Stimulated activated naive CD8-positive, alpha-beta T cell treated with anti-CD3 and anti-CD28 coated beads, Interleukin-15, Interleukin-2, amounts not matched to agents 100 ng/mL and 50 ng/mL, for 24 hours (primary cell): ENCODE data around the gene GRID1.

Source experiments
- H3K27ac Mint-ChIP-seq: one replicate; pipeline ENCODE4 v1.8.0; 2021; ENCODE audit warnings: mild to moderate bottlenecking, mixed read lengths
- H3K27me3 Mint-ChIP-seq: one replicate; pipeline ENCODE4 v1.8.0; 2021; ENCODE audit warnings: mixed read lengths
- H3K36me3 Mint-ChIP-seq: one replicate; pipeline ENCODE4 v1.8.0; 2021; ENCODE audit warnings: low read depth, mixed read lengths
- H3K4me1 Mint-ChIP-seq: one replicate; pipeline ENCODE4 v1.8.0; 2021; ENCODE audit warnings: low read depth, mixed read lengths
- H3K4me3 Mint-ChIP-seq: one replicate; pipeline ENCODE4 v1.8.0; 2021; ENCODE audit warnings: mild to moderate bottlenecking, mixed read lengths
- H3K9me3 Mint-ChIP-seq: one replicate; pipeline ENCODE4 v1.8.0; 2021; ENCODE audit warnings: mixed read lengths

GRID1 gene

DNA sequence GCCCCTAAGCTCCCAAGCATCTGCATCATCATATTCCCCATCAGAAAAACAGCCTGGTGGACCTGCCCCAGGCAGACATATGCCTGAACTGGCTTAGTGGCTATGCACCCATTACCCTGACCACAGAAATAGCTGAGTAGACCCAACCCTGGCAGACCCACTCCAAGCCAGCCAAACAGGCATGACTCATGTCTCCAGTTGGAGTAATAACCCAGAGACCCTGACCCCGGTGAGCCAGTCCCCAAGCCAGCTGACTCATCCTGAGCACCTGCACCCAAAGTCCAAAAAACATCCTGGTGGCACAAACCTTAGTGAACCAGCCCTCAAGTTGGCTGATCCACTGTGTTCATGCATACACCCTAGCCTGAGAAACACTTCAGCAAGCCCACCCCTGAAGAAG lies 555.9 kb downstream of the GRID1 start:
- Mint-ChIP-seq H3K27ac (no peak overlapping the region), H3K27me3 (no peaks in the 10 kb centered on the region), H3K4me3 (no peak overlapping the region), H3K36me3 (no peaks in the 10 kb centered on the region), H3K4me1 (no peaks in the 10 kb centered on the region), H3K9me3 (peaks cover 26% of the 10 kb centered on the region)

DNA sequence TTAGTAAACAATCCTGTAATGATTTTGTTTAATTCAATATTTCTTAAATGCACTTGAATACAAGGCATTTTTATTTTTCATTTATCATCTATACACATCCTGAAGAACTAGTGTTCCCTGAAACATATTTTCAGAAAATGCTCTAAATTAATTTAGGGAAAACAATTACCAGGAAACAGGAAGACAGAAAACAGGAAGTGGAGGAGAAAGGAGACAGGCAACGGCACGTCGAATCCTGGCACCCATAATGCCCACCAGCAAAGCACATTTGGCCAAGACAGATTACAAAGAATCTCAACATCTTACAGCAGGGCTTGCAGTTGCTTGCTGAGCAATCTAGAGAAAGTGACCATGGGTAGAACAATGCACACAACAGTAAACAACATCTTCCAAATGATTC lies 571.1 kb downstream of the GRID1 start:
- Mint-ChIP-seq H3K4me3 (no peak overlapping the region), H3K27ac (no peak overlapping the region), H3K9me3 (no peaks in the 10 kb centered on the region), H3K4me1 (no peaks in the 10 kb centered on the region), H3K27me3 (peaks cover 13% of the 10 kb centered on the region), H3K36me3 (no peaks in the 10 kb centered on the region)

DNA sequence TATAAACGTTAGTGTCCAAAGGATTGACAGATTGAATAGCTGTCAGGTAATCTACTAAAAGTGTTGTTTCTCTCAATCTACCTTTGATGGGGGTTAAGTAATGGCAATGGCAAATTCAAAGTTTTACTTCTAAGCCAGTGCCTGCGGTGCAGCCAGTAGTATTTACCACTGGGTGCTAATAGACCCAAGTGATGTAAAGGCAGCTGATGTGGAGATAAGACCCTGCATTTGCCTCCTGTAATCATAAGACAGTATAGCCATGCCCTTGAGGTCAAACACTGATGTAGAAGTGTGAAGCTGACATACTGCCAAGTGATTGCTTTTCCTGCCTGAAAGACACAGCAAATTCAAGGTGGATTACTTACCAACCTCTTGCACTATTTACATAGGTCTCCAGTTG lies 572.0 kb downstream of the GRID1 start:
- Mint-ChIP-seq H3K9me3 (no peaks in the 10 kb centered on the region), H3K27me3 (peaks cover 13% of the 10 kb centered on the region), H3K4me1 (no peaks in the 10 kb centered on the region), H3K4me3 (no peak overlapping the region), H3K27ac (no peak overlapping the region), H3K36me3 (no peaks in the 10 kb centered on the region)

GRCh38 chr10:85792533-85792858 lies 574.1 kb downstream of the GRID1 start:
- Mint-ChIP-seq H3K36me3 (no peaks in the 10 kb centered on the region), H3K27me3 (peaks cover 7% of the 10 kb centered on the region), H3K4me1 (no peaks in the 10 kb centered on the region), H3K9me3 (no peaks in the 10 kb centered on the region), H3K27ac (no peak overlapping the region), H3K4me3 (no peak overlapping the region)

GRCh38 chr10:85791818-85792532 lies 574.6 kb downstream of the GRID1 start:
- Mint-ChIP-seq H3K4me1 (no peaks in the 10 kb centered on the region), H3K27ac (no peak overlapping the region), H3K9me3 (no peaks in the 10 kb centered on the region), H3K36me3 (no peaks in the 10 kb centered on the region), H3K4me3 (no peak overlapping the region), H3K27me3 (peaks cover 7% of the 10 kb centered on the region)

DNA sequence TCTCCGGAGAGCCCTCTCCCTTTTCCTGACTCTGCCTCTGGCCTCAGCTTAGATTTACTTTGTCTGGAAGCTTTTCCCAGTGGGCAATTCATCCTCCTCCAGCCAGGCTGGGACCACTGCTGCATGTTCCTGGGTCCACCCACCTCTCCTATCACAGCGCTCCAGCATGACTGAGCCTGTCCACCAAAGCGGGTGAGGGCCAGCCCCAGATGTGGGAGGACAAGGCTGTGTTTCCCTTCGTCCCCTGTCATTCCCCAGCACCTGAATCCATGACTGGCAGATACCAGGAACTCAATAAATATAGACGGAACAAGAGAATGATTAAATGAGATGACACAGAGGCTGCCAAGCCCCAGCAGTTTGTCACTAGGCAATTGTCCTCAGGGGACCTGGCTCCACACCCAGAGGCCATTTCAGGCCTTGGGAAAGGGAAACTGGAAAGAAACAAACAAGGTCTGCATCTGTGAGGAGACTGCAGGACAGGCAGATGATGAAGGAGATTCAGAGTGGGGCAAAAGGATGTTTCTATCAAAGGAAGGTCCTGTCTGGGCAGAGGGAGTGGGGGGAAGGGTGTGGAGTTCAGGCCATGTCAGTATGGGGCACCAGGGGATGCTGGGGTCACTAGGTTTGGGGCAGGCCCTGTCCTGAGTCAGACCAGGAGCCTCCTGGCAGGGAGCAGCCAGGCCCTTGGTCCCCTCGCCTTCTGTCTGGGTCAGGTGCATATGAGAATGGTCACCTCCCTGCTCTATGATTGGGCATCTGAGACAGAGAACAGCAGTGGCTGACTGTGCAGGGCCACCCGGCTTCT lies 576.4 kb downstream of the GRID1 start:
- Mint-ChIP-seq H3K27ac (no peak overlapping the region), H3K4me3 (no peak overlapping the region), H3K27me3 (no peaks in the 10 kb centered on the region), H3K36me3 (no peaks in the 10 kb centered on the region), H3K4me1 (no peaks in the 10 kb centered on the region), H3K9me3 (no peaks in the 10 kb centered on the region)

DNA sequence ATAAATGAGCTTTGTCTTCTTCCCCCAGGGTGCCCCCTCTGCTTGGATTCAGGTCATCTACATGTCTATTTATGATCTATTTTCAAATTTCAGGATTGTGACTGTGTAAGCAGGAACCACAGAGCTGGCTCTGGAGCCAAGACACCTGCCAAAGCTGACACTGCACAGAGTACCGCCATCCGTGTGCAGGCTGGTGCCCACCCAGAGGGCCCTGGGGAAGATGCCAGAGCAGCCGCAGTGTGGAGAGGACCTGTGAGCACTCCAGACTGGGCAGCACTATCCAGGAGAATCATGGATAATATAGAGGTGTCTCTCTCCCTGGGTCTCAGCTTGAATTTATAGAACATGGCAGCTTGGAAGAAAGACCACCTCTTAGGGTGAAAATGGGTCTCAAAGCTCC lies 577.5 kb downstream of the GRID1 start:
- Mint-ChIP-seq H3K27ac (no peak overlapping the region), H3K36me3 (no peaks in the 10 kb centered on the region), H3K9me3 (no peaks in the 10 kb centered on the region), H3K27me3 (no peaks in the 10 kb centered on the region), H3K4me3 (no peak overlapping the region), H3K4me1 (no peaks in the 10 kb centered on the region)

DNA sequence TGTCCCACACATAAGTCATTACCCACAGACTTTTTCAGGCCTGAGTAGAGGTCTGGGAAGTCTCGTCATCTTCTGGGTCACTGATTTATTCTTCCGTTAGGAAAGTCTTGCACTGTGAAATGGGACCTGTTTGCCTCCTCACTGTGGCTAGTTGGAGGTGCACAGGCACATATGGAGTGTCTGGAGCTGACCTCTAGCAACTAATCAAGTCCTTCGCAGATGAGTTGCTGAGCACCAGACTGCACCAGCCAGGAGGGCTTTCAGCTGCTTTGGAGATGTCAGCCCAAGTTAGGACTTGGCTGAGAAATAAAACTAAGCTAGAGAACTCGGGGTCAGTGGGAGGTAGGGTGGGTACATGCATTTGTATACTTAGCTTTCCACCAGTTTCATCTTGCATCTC lies 578.0 kb downstream of the GRID1 start:
- H3K4me1 Mint-ChIP-seq: no peaks in the 10 kb centered on the region
- no peak overlapping the region for H3K4me3 Mint-ChIP-seq
- H3K9me3 Mint-ChIP-seq: no peaks in the 10 kb centered on the region
- no peak overlapping the region for H3K27ac Mint-ChIP-seq
- H3K36me3 Mint-ChIP-seq: no peaks in the 10 kb centered on the region
- H3K27me3 Mint-ChIP-seq: no peaks in the 10 kb centered on the region

DNA sequence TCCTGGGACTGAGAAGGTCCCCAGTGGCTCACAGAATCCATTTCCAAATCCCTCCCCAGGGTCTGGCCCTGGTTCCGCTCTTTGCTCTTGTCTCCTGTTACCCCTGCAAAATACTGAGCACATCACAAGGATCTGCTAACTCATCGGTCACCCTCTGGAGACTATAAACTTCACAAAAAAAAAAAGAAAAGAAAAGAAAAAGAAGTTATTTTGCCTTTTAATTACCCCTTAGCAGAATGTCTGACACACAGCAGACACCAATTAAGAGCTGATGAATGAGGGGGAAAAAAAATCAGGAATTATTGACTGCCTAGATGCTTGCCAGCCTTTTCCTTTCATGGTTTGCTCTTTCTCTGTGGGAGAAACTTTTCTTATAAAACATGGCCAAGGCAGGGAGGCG lies 578.7 kb downstream of the GRID1 start:
- H3K27me3 Mint-ChIP-seq: no peaks in the 10 kb centered on the region
- no peak overlapping the region for H3K4me3 Mint-ChIP-seq

GRCh38 chr10:85787393-85787792 lies 579.2 kb downstream of the GRID1 start:
- H3K27me3 Mint-ChIP-seq: no peaks in the 10 kb centered on the region
- H3K9me3 Mint-ChIP-seq: no peaks in the 10 kb centered on the region
- H3K4me1 Mint-ChIP-seq: no peaks in the 10 kb centered on the region
- no peaks in the 10 kb centered on the region for H3K36me3 Mint-ChIP-seq
- H3K27ac Mint-ChIP-seq: no peak overlapping the region
- no peak overlapping the region for H3K4me3 Mint-ChIP-seq

More for the DNA sequence above, 578.7 kb downstream of the GRID1 start:
- H3K9me3 Mint-ChIP-seq: no peaks in the 10 kb centered on the region
- H3K27ac Mint-ChIP-seq: no peak overlapping the region
- no peaks in the 10 kb centered on the region for H3K36me3 Mint-ChIP-seq
- H3K4me1 Mint-ChIP-seq: no peaks in the 10 kb centered on the region

- no peak overlapping the region for H3K4me3 Mint-ChIP-seq
- H3K36me3 Mint-ChIP-seq: no peaks in the 10 kb centered on the region
- no peaks in the 10 kb centered on the region for H3K4me1 Mint-ChIP-seq
- H3K9me3 Mint-ChIP-seq: no peaks in the 10 kb centered on the region
- H3K27ac Mint-ChIP-seq: no peak overlapping the region
- no peaks in the 10 kb centered on the region for H3K27me3 Mint-ChIP-seq
Observed at GRCh38 chr10:85786401-85786899, 580.1 kb downstream of the GRID1 start.

GRCh38 chr10:85784792-85785191 lies 581.8 kb downstream of the GRID1 start:
- Mint-ChIP-seq H3K9me3 (no peaks in the 10 kb centered on the region), H3K27me3 (no peaks in the 10 kb centered on the region), H3K27ac (no peak overlapping the region), H3K4me3 (no peak overlapping the region), H3K36me3 (no peaks in the 10 kb centered on the region), H3K4me1 (no peaks in the 10 kb centered on the region)

GRCh38 chr10:85781404-85781803 lies 585.2 kb downstream of the GRID1 start:
- H3K4me1 Mint-ChIP-seq: no peaks in the 10 kb centered on the region
- no peaks in the 10 kb centered on the region for H3K36me3 Mint-ChIP-seq
- no peak overlapping the region for H3K27ac Mint-ChIP-seq
- H3K9me3 Mint-ChIP-seq: no peaks in the 10 kb centered on the region
- no peaks in the 10 kb centered on the region for H3K27me3 Mint-ChIP-seq
- H3K4me3 Mint-ChIP-seq: no peak overlapping the region

GRCh38 chr10:85778074-85778473 lies 588.5 kb downstream of the GRID1 start:
- H3K4me3 Mint-ChIP-seq: no peak overlapping the region
- no peaks in the 10 kb centered on the region for H3K36me3 Mint-ChIP-seq
- H3K9me3 Mint-ChIP-seq: no peaks in the 10 kb centered on the region
- no peaks in the 10 kb centered on the region for H3K4me1 Mint-ChIP-seq
- H3K27ac Mint-ChIP-seq: no peak overlapping the region
- H3K27me3 Mint-ChIP-seq: no peaks in the 10 kb centered on the region

GRCh38 chr10:85767891-85768290 lies 598.7 kb downstream of the GRID1 start:
- Mint-ChIP-seq H3K36me3 (no peaks in the 10 kb centered on the region), H3K4me1 (no peaks in the 10 kb centered on the region), H3K9me3 (no peaks in the 10 kb centered on the region), H3K27me3 (peaks cover 4% of the 10 kb centered on the region), H3K27ac (no peak overlapping the region), H3K4me3 (no peak overlapping the region)
